HG03521 (cell line): ENCODE data around the gene BTBD19.
"Not testable (repeated sequence)": the region's sequence is repeated elsewhere in the genome, so short reads cannot be mapped to it uniquely, and the experiment has no call there.

Source experiments
- ATAC-seq: cut with Tn5 transposase; IDR thresholded peaks from one replicate; pipeline ENCODE4 v1.9.1; 2021; ENCODE audit warnings: mild to moderate bottlenecking, moderate library complexity; ENCODE audit not compliant: unreplicated experiment

The BTBD19 gene

GRCh38 chr1:44808938-44809917 is 905 bp downstream of the BTBD19 start:
- peak; percentile 53 for ATAC-seq

GRCh38 chr1:44810101-44810761 is 1.9 kb downstream of the BTBD19 start:
- ATAC-seq, result no peak

GRCh38 chr1:44810762-44811105 is 2.4 kb downstream of the BTBD19 start:
- not testable (repeated sequence) for ATAC-seq

- ATAC-seq, result no peak
These were observed 2.9 kb downstream of the BTBD19 start for GRCh38 chr1:44811234-44811633.

- no peak for ATAC-seq
These were observed 4.7 kb downstream of the BTBD19 start for GRCh38 chr1:44812822-44813543.

GRCh38 chr1:44815926-44816325 is 7.6 kb downstream of the BTBD19 start:
- not testable (repeated sequence) for ATAC-seq

GRCh38 chr1:44817307-44817706 is 9.0 kb downstream of the BTBD19 start:
- no peak for ATAC-seq

- ATAC-seq, result no peak
These were observed 9.6 kb downstream of the BTBD19 start for GRCh38 chr1:44817771-44818495.

GRCh38 chr1:44819196-44819607 is 10.9 kb downstream of the BTBD19 start:
- no peak for ATAC-seq

GRCh38 chr1:44819608-44820327 is 11.4 kb downstream of the BTBD19 start:
- peak; percentile 79 for ATAC-seq

- ATAC-seq, result no peak
These were observed 12.3 kb downstream of the BTBD19 start for GRCh38 chr1:44820328-44821239.

GRCh38 chr1:44821240-44821715 is 13.0 kb downstream of the BTBD19 start:
- ATAC-seq, result no peak

GRCh38 chr1:44822131-44822701 is 13.9 kb downstream of the BTBD19 start:
- ATAC-seq, result no peak

- no peak for ATAC-seq
These were observed 14.7 kb downstream of the BTBD19 start for GRCh38 chr1:44822981-44823451.

- ATAC-seq, result not testable (repeated sequence)
These were observed 16.1 kb downstream of the BTBD19 start for GRCh38 chr1:44824392-44824791.

- ATAC-seq, result no peak
These were observed 18.3 kb downstream of the BTBD19 start for GRCh38 chr1:44826375-44827196.

GRCh38 chr1:44827197-44828002 is 19.1 kb downstream of the BTBD19 start:
- ATAC-seq, result no peak
